ENCODE measurements around the gene RSPRY1.

RSPRY1 gene

DNA sequence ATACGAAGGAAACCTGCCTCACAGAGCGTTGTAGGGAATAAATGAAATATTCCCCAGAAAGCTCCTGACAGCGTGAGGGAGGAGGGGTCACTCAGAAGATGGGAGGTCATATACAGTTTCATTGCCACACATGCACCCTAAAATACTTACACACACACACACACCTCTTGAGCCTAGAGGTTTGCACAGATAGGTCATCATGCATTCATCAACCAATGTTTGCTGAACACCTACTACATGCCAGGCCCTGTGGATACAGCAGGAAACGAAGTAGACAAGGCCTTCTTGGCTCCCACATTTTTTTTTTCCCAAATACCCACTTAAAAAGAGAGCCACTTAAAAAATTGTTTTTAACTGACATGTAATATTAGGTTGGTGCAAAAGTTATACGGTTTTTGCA, 99.2 kb downstream of the RSPRY1 start:
- TF ChIP-seq NFIC (IDR thresholded peaks at IDR 0.05) (no peak), YY1 (IDR thresholded peaks at IDR 0.05; ENCODE audit: low read depth) (no peak), MAX (IDR thresholded peaks at IDR 0.05) (no peak), FOXM1 (IDR thresholded peaks at IDR 0.05; ENCODE audit: borderline replicate concordance, low read depth) (no peak), TEAD4 (IDR thresholded peaks at IDR 0.05) (no peak), USF1 (IDR thresholded peaks at IDR 0.05) (no peak), RAD21 (IDR thresholded peaks at IDR 0.05; ENCODE audit: low read depth) (no peak), CREB1 (IDR thresholded peaks at IDR 0.05; ENCODE audit: low read depth) (no peak), TCF12 (IDR thresholded peaks at IDR 0.05; ENCODE audit: low read depth) (no peak), TAF1 (IDR thresholded peaks at IDR 0.05; ENCODE audit: low read depth) (no peak), ZBTB7A (IDR thresholded peaks at IDR 0.05; ENCODE audit: low read depth) (no peak), REST (IDR thresholded peaks at IDR 0.05; ENCODE audit: low read depth) (no peak), CEBPB (IDR thresholded peaks at IDR 0.05) (no peak), EGR1 (IDR thresholded peaks at IDR 0.05) (no peak), EP300 (IDR thresholded peaks at IDR 0.05; ENCODE audit: borderline replicate concordance) (no peak)

GRCh38 chr16:57289391-57290257, 103.5 kb downstream of the RSPRY1 start:
- TF ChIP-seq EGR1 (IDR thresholded peaks at IDR 0.05) = no peak
- TF ChIP-seq USF1 (IDR thresholded peaks at IDR 0.05) = no peak
- TF ChIP-seq MAX (IDR thresholded peaks at IDR 0.05) = no peak
- TF ChIP-seq TAF1 (IDR thresholded peaks at IDR 0.05; ENCODE audit: low read depth) = no peak
- no peak for TF ChIP-seq YY1 (IDR thresholded peaks at IDR 0.05; ENCODE audit: low read depth)
- TF ChIP-seq CEBPB (IDR thresholded peaks at IDR 0.05) = no peak
- TF ChIP-seq RAD21 (IDR thresholded peaks at IDR 0.05; ENCODE audit: low read depth) = no peak
- TF ChIP-seq EP300 (IDR thresholded peaks at IDR 0.05; ENCODE audit: borderline replicate concordance) = no peak
- TF ChIP-seq TCF12 (IDR thresholded peaks at IDR 0.05; ENCODE audit: low read depth) = no peak
- TF ChIP-seq NFIC (IDR thresholded peaks at IDR 0.05) = no peak
- TF ChIP-seq ZBTB7A (IDR thresholded peaks at IDR 0.05; ENCODE audit: low read depth) = no peak
- TF ChIP-seq TEAD4 (IDR thresholded peaks at IDR 0.05) = no peak
- no peak for TF ChIP-seq REST (IDR thresholded peaks at IDR 0.05; ENCODE audit: low read depth)
- TF ChIP-seq FOXM1 (IDR thresholded peaks at IDR 0.05; ENCODE audit: borderline replicate concordance, low read depth) = no peak
- TF ChIP-seq CREB1 (IDR thresholded peaks at IDR 0.05; ENCODE audit: low read depth) = no peak
